ENCODE data around the gene INSYN2A. TPM values are rescaled to one million over a fixed set of nuclear protein-coding genes. Genes with fewer than 3 reads are reported as not detected.
A peak's percentile ranks its signal among the peaks of the same experiment; 100 is the strongest.

The INSYN2A gene
- total and polyA plus RNA-seq, 10 of the 15 experiments (the other 5 are each of a cell fraction or from before 2014, with no cell fraction given) = not detected

GRCh38 chr10:127243490-127244272 is 47.3 kb upstream of the INSYN2A start:
- Histone ChIP-seq H4K20me1 (ENCODE audit: control insufficient read depth, insufficient read depth) (no peaks in the 10 kb centered on the region), H3K4me2 (ENCODE audit: control insufficient read depth, insufficient read depth) (no peak overlapping the region), H3K27ac (ENCODE audit: control insufficient read depth, insufficient read depth) (no peak overlapping the region), H3K4me3 (no peak overlapping the region), H3K9ac (ENCODE audit: control insufficient read depth, insufficient read depth, low read length) (no peak overlapping the region), H3K36me3 (ENCODE audit: control insufficient read depth in 2 of 2, insufficient read depth in 2 of 2, low read length in 1 of 2) (no peaks in the 10 kb centered on the region), H3K79me2 (ENCODE audit: control insufficient read depth, insufficient read depth, low read length) (no peaks in the 10 kb centered on the region), H2AFZ (ENCODE audit: control insufficient read depth, low read depth, low read length) (no peak overlapping the region), H3K27me3 (replicated peaks in 1 of 2; ENCODE audit: control insufficient read depth in 2 of 2, insufficient read depth in 2 of 2, low read length in 1 of 2) (no peaks in the 10 kb centered on the region), H3K9me3 (replicated peaks; ENCODE audit: control insufficient read depth, insufficient read depth, low read length) (no peaks in the 10 kb centered on the region), H3K4me1 (ENCODE audit: control insufficient read depth, insufficient read depth, low read length) (no peaks in the 10 kb centered on the region)
- in situ Hi-C loops (cut with MboI) (no loop called here), intact Hi-C loops (cut with micrococcal nuclease; ENCODE audit: unreplicated experiment) (no loop called here)
- POLR2A ChIA-PET = no interaction called here
- TF ChIP-seq ZNF274 (IDR thresholded peaks at IDR 0.05; ENCODE audit: insufficient read depth, insufficient read length) = no peak
- TF ChIP-seq CTCF (IDR thresholded peaks at IDR 0.05 in 2 of 3, conservative IDR thresholded peaks at IDR 0.05 in 1 of 3; ENCODE audit: control insufficient read depth in 2 of 3, extremely low read depth in 1 of 3, insufficient read depth in 1 of 3, low read depth in 3 of 3, low read length in 3 of 3) = peak in 1 of 3 experiments; percentile 27; a peak in 2 of 6 replicates
- no peak for TF ChIP-seq EGR1 (IDR thresholded peaks at IDR 0.05; ENCODE audit: borderline replicate concordance in 1 of 2, low read depth in 2 of 2, low read length in 2 of 2)
- no peak for TF ChIP-seq CEBPB (IDR thresholded peaks at IDR 0.05; ENCODE audit: borderline replicate concordance in 1 of 2, low read depth in 2 of 2, low read length in 2 of 2)
- no peak for TF ChIP-seq USF1 (IDR thresholded peaks at IDR 0.05; ENCODE audit: borderline replicate concordance, extremely low read length, insufficient read depth, low read depth, low read length)
- TF ChIP-seq CEBPZ (IDR thresholded peaks at IDR 0.05; ENCODE audit: low read depth, low read length) = no peak
- ATAC-seq = no peak
- BruUV-seq (replicated peaks) = no TSS peak
- FAIRE-seq = no peak
- RAD21 ChIA-PET (ENCODE audit: unreplicated experiment) = no interaction called here
- SMC1A ChIA-PET (ENCODE audit: uncharacterized antibody, unreplicated experiment) = interaction anchor here (0.9 to 1.6 kb wide), 2 partner anchors 111 to 232 kb away, joined by 3 read pairs; no protein-coding TSS in a partner anchor
- CTCF ChIA-PET = interaction anchor here (1.0 to 1.6 kb wide), 4 partner anchors 104 to 610 kb away, joined by 3 to 8 read pairs (median 4); no protein-coding TSS in a partner anchor
- no peak for DNase-seq (ENCODE audit: low read depth, low spot score)
- 4% methylated on average over 4 of the region's 4 CpGs for WGBS (ENCODE audit: insufficient coverage, insufficient replicate concordance, low lambda C conversion rate, missing lambda C conversion rate)

Measured in GM12878 (cell line).